ENCODE results near the gene HASPIN.
"Not testable (repeated sequence)": the region's sequence is repeated elsewhere in the genome, so short reads cannot be mapped to it uniquely, and the experiment has no call there.

- not testable (repeated sequence) for TF ChIP-seq CTCF, POLR2AphosphoS5 (IDR thresholded peaks at IDR 0.05)
Observed at GRCh38 chr17:3705718-3705984, 18.1 kb upstream of the HASPIN start.
